Endothelial cell of umbilical vein (primary cell): ENCODE measurements around the gene SYNPO2. TPM values are rescaled to one million over a fixed set of nuclear protein-coding genes. Genes with fewer than 3 reads are reported as not detected.

Experiments used
- BruUV-seq: library from RNA; stranded (reverse); fragments of 400-500 nt; replicated peaks from 2 replicates; lab custom pipeline; 2021; lab: Mats Ljungman, UMichigan
- CTCF ChIA-PET: fragments of 300-600, 350-600 bp; sonication (Branson Sonifier 250); formaldehyde crosslinking; loops from one replicate; lab custom pipeline; 2021; ENCODE audit warnings: antibody characterized with exemption, inconsistent platforms; lab: Charles Lee
- POLR2A ChIA-PET: fragments of 300-600, 350-600 bp; sonication (Branson Sonifier 250); formaldehyde crosslinking; loops from one replicate; lab custom pipeline; 2021; ENCODE audit warnings: antibody characterized with exemption, inconsistent platforms; lab: Charles Lee
- DNase-seq: peaks from one replicate; pipeline ENCODE4 v3.0.0-alpha.2; 2011; ENCODE audit warnings: low read depth, low spot score
- FAIRE-seq: peaks from 2 replicates; lab custom pipeline; 2011; peaks lifted over from hg19 to GRCh38; lab: Jason Lieb, UNC
- H2AFZ ChIP-seq: 2 replicates; pipeline ENCODE4 v1.6.0; 2012; ENCODE audit warnings: low read depth, low read length, control low read depth, inconsistent platforms
- H3K27ac ChIP-seq: 2 replicates; pipeline ENCODE4 v1.5.1; 2011; ENCODE audit warnings: low read depth, mild to moderate bottlenecking, control low read depth, low read length, moderate library complexity; ENCODE audit not compliant: insufficient read depth
- H3K27me3 ChIP-seq, 2 experiments: 2 replicates each; pipeline versions ENCODE4 v1.6.0 to v1.6.1; 2011; ENCODE audit warnings: low read length in 2 of 2, mixed read lengths in 1 of 2; ENCODE audit not compliant: control insufficient read depth in 2 of 2, insufficient read depth in 2 of 2
- H3K36me3 ChIP-seq, 2 experiments: 2 replicates in 1 of 2; 3 replicates in 1 of 2; pipeline ENCODE4 v1.5.1; 2011; ENCODE audit warnings: low read length in 2 of 2, mild to moderate bottlenecking in 1 of 2, moderate library complexity in 1 of 2; ENCODE audit not compliant: control insufficient read depth in 2 of 2, insufficient read depth in 2 of 2; ENCODE audit errors: extremely low read depth in 1 of 2
- H3K4me1 ChIP-seq: 3 replicates; pipeline ENCODE4 v1.5.1; 2011; ENCODE audit warnings: mild to moderate bottlenecking, low read length; ENCODE audit not compliant: control insufficient read depth, insufficient read depth; ENCODE audit errors: extremely low read depth
- H3K4me2 ChIP-seq: 2 replicates; pipeline ENCODE4 v1.6.1; 2011; ENCODE audit warnings: low read length, control low read depth, mixed read lengths; ENCODE audit not compliant: insufficient read depth
- H3K4me3 ChIP-seq, 3 experiments: fragments of 200-600 bp in 1 of 3; sonication (generic), shearing (Covaris generic) in 1 of 3; replicated peaks in 1 of 3; 2 replicates each; pipeline ENCODE4 v1.5.1; 2011 to 2016; ENCODE audit warnings: control low read depth in 3 of 3, low read length in 3 of 3, mild to moderate bottlenecking in 2 of 3, inconsistent platforms in 1 of 3, low read depth in 1 of 3, moderate library complexity in 1 of 3; ENCODE audit not compliant: insufficient read depth in 1 of 3
- H3K79me2 ChIP-seq: 2 replicates; pipeline ENCODE4 v1.6.0; 2012; ENCODE audit warnings: low read length, inconsistent platforms; ENCODE audit not compliant: control insufficient read depth, insufficient read depth
- H3K9ac ChIP-seq: replicated peaks from 2 replicates; pipeline ENCODE3; 2011; ENCODE audit warnings: low read length, control low read depth; ENCODE audit not compliant: insufficient read depth; ENCODE audit errors: extremely low read depth
- H3K9me1 ChIP-seq: replicated peaks from 3 replicates; pipeline ENCODE4 v1.6.0; 2011; ENCODE audit warnings: mild to moderate bottlenecking, low read length; ENCODE audit not compliant: control insufficient read depth, insufficient read depth; ENCODE audit errors: extremely low read depth
- H3K9me3 ChIP-seq: replicated peaks from 2 replicates; pipeline ENCODE4 v1.5.1; 2012; ENCODE audit warnings: low read length, inconsistent platforms; ENCODE audit not compliant: control insufficient read depth, insufficient read depth
- H4K20me1 ChIP-seq: replicated peaks from 2 replicates; pipeline ENCODE3; 2011; ENCODE audit warnings: mild to moderate bottlenecking, low read length; ENCODE audit not compliant: control insufficient read depth, insufficient read depth; ENCODE audit errors: extremely low read depth
- EZH2 ChIP-seq: IDR thresholded peaks from 2 replicates; pipeline ENCODE4 v1.6.1; 2012; ENCODE audit warnings: borderline replicate concordance, low read depth, mild to moderate bottlenecking, moderate library complexity, low read length, inconsistent platforms; ENCODE audit not compliant: severe bottlenecking
- GATA2 ChIP-seq: IDR thresholded peaks from 2 replicates; pipeline ENCODE4 v1.7.0; 2011; ENCODE audit warnings: low read depth, mild to moderate bottlenecking, moderate library complexity, mixed read lengths, low read length; ENCODE audit not compliant: insufficient read length, insufficient read depth
- JUN ChIP-seq: IDR thresholded peaks from 2 replicates; pipeline ENCODE4 v1.6.1; 2011; ENCODE audit warnings: borderline replicate concordance, low read depth; ENCODE audit not compliant: insufficient read length, insufficient read depth
- MYC ChIP-seq: IDR thresholded peaks from one replicate; pipeline ENCODE4 v1.6.1; 2011; ENCODE audit warnings: mild to moderate bottlenecking, low read depth, low read length
- POLR2A ChIP-seq: IDR thresholded peaks from 2 replicates; pipeline ENCODE4 v1.6.1; 2012; ENCODE audit warnings: low read depth, mild to moderate bottlenecking, control low read depth, low read length
- dilution Hi-C: fragments of 300-500 bp; cut with MboI; formaldehyde crosslinking; loops from one replicate; pipeline ENCODE4 v1.15.0; 2019; ENCODE audit warnings: low sequenced_read_pairs; ENCODE audit not compliant: extremely low pct_ligation_motif_present
- intact Hi-C: fragments of 100-400 bp; cut with micrococcal nuclease; formaldehyde crosslinking; loops from one replicate; pipeline ENCODE4 v1.10.0; 2022
- polyA plus RNA-seq, 4 experiments: library from polyadenylated mRNA; depleted of rRNA in 3 of 4; stranded (reverse) in 3 of 4; unstranded in 1 of 4; fragments of >200 nt; gene quantifications; 2 replicates each; pipeline versions ENCODE4 v1.2.1 to v1.2.3, GENCODE V29; 2011 to 2012; ENCODE audit warnings: missing spikeins in 1 of 4
- total RNA-seq: library from RNA; stranded (reverse); gene quantifications from 2 replicates; pipeline ENCODE4 v1.2.3, GENCODE V29; 2021
- TF ChIP-seq, protein P1 (sequence below): IDR thresholded peaks from 2 replicates; pipeline ENCODE4 v1.6.1; 2011; ENCODE audit not compliant: insufficient read depth, insufficient read length
- TF ChIP-seq, protein P2 (sequence below), 2 donors: IDR thresholded peaks; 1 replicate in 1 of 2; 2 replicates in 1 of 2; pipeline ENCODE4 v1.5.1; 2011; ENCODE audit warnings: low read length in 2 of 2, mild to moderate bottlenecking in 2 of 2, moderate library complexity in 2 of 2, control low read depth in 1 of 2, inconsistent platforms in 1 of 2, low read depth in 1 of 2; ENCODE audit not compliant: insufficient read depth in 1 of 2; ENCODE audit errors: extremely low read depth in 1 of 2

SYNPO2 gene
- total and polyA plus RNA-seq, 2 donors (not counting 3 experiments of a cell fraction or from before 2014, with no cell fraction given): 0.06 to 0.13 TPM

DNA sequence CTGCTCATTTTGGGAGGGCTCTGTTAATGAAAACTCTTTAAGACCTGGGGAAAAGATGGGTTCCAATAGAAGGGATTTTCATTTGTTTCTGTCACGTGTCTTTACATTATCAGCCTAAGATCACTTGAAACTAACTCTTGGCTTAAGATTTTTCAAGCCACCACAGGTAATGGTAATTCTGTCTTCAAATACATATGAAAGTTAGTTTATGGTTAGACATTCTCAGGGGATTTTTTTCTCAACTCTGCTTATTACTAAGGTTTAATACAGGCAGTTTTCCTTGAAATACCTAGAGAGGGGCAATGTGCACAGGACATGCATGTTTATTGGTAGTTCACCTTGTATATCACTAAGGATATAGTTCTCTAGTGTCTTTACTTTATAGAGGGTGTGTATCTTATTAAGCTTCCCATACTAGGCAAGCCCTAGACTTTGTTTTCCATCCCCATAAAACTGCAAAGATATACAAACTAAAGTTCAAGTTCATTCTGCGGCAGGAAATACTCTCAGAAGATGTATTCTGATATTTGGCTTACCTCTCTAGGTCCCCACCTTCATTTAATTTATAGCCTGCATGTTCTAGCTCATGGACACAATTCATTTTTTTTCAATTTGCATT, 208.7 kb downstream of the SYNPO2 start:
- H3K4me2 ChIP-seq: no peak overlapping the region
- dilution Hi-C loops: no loop called here
- H3K27ac ChIP-seq: no peak overlapping the region
- no peaks in the 10 kb centered on the region for H3K27me3 ChIP-seq
- intact Hi-C loops: no loop called here
- peaks cover 17% of the 10 kb centered on the region for H3K4me1 ChIP-seq
- no peaks in the 10 kb centered on the region for H3K9me1 ChIP-seq
- no peak for FAIRE-seq
- no peaks in the 10 kb centered on the region for H3K79me2 ChIP-seq
- no peaks in the 10 kb centered on the region for H3K9me3 ChIP-seq
- ChIA-PET CTCF (interaction anchor here (2.0 kb wide), 1 partner anchor 11 kb away, joined by 13 read pairs; no protein-coding TSS in a partner anchor), POLR2A (no interaction called here)
- no peak overlapping the region for H2AFZ ChIP-seq
- BruUV-seq: no TSS peak
- H4K20me1 ChIP-seq: no peaks in the 10 kb centered on the region
- H3K9ac ChIP-seq: no peak overlapping the region
- no peak for DNase-seq
- H3K4me3 ChIP-seq: no peak overlapping the region
- H3K36me3 ChIP-seq: no peaks in the 10 kb centered on the region
- TF ChIP-seq, protein P1, sequence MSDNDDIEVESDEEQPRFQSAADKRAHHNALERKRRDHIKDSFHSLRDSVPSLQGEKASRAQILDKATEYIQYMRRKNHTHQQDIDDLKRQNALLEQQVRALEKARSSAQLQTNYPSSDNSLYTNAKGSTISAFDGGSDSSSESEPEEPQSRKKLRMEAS: no peak
- TF ChIP-seq EZH2 (no peak), GATA2 (no peak), MYC (no peak), JUN (no peak), POLR2A (no peak)
- TF ChIP-seq, protein P2, sequence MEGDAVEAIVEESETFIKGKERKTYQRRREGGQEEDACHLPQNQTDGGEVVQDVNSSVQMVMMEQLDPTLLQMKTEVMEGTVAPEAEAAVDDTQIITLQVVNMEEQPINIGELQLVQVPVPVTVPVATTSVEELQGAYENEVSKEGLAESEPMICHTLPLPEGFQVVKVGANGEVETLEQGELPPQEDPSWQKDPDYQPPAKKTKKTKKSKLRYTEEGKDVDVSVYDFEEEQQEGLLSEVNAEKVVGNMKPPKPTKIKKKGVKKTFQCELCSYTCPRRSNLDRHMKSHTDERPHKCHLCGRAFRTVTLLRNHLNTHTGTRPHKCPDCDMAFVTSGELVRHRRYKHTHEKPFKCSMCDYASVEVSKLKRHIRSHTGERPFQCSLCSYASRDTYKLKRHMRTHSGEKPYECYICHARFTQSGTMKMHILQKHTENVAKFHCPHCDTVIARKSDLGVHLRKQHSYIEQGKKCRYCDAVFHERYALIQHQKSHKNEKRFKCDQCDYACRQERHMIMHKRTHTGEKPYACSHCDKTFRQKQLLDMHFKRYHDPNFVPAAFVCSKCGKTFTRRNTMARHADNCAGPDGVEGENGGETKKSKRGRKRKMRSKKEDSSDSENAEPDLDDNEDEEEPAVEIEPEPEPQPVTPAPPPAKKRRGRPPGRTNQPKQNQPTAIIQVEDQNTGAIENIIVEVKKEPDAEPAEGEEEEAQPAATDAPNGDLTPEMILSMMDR (IDR thresholded peaks at IDR 0.05; ENCODE audit: extremely low read depth in 1 of 2, insufficient read depth in 1 of 2, low read depth in 1 of 2, low read length in 2 of 2): no peak
